ENCODE results near the gene CDK9. TPM values are rescaled to one million over a fixed set of nuclear protein-coding genes. Genes with fewer than 3 reads are reported as not detected.
A peak's percentile ranks its signal among the peaks of the same experiment; 100 is the strongest.

The CDK9 gene
- total RNA-seq, 1 donor from 2014 or later: 132 TPM

DNA sequence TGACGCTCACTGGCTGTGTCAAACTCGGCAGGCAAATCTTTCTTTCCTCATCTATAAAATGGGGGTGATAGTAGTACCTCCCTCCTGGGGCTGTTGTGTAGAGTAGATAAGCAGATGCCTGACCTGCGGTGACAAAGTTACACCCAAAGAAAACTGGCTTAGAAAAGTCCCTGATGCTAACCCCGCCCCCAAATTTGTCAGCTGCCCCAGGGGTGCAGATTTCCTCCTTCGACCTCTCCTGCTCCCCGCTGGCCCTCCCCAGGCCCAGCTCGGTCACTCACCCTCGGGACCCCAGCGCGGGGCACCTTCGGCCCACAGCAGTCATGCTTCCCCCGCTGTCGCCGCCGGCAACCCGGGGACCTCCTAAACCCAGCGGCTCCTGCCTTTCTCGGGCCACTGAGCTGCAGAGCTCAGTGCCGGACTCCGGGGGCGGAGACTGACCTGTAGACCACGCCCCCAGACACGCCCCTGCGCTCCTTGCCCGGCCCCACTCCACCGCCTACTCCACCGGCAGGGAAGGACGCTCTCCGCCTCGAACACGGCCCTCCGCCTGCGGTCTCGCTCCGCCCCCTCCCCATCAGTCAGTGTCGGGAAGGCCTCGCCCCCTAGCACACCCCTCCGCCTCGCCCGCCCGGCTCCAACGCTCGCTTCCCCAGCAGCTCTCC is 14.8 kb upstream of the CDK9 start:
- Mint-ChIP-seq H3K4me3 (peak overlapping the region; percentile 93), H3K36me3 (ENCODE audit: low read depth) (peaks cover 68% of the 10 kb centered on the region), H3K4me1 (peaks cover 72% of the 10 kb centered on the region), H3K27me3 (no peaks in the 10 kb centered on the region), H3K9me3 (no peaks in the 10 kb centered on the region), H3K27ac (peak overlapping the region; percentile 93)
- POLR2A ChIA-PET: interaction anchor here (0.5 to 7.6 kb wide), 23 partner anchors 9 to 505 kb away, joined by 3 to 96 read pairs (median 6); partner anchors contain the start of genes CDK9, FPGS, GOLGA2 and LRSAM1
- TF ChIP-seq, protein P1, sequence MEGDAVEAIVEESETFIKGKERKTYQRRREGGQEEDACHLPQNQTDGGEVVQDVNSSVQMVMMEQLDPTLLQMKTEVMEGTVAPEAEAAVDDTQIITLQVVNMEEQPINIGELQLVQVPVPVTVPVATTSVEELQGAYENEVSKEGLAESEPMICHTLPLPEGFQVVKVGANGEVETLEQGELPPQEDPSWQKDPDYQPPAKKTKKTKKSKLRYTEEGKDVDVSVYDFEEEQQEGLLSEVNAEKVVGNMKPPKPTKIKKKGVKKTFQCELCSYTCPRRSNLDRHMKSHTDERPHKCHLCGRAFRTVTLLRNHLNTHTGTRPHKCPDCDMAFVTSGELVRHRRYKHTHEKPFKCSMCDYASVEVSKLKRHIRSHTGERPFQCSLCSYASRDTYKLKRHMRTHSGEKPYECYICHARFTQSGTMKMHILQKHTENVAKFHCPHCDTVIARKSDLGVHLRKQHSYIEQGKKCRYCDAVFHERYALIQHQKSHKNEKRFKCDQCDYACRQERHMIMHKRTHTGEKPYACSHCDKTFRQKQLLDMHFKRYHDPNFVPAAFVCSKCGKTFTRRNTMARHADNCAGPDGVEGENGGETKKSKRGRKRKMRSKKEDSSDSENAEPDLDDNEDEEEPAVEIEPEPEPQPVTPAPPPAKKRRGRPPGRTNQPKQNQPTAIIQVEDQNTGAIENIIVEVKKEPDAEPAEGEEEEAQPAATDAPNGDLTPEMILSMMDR (IDR thresholded peaks at IDR 0.05): no peak
- peak; percentile 90 for ATAC-seq (ENCODE audit: low read depth)
- peak; percentile 98 for DNase-seq
- intact Hi-C loops (cut with micrococcal nuclease): loop anchor here (1.0 to 5.0 kb wide), 8 partner anchors 8 to 296 kb away; partner anchors contain the start of genes FPGS, NAIF1, SLC25A25 and ST6GALNAC4
- CTCF ChIA-PET: interaction anchor here (0.8 to 4.1 kb wide), 8 partner anchors 13 to 181 kb away, joined by 3 to 32 read pairs (median 5); partner anchors contain the start of genes CDK9 and TOR2A

DNA sequence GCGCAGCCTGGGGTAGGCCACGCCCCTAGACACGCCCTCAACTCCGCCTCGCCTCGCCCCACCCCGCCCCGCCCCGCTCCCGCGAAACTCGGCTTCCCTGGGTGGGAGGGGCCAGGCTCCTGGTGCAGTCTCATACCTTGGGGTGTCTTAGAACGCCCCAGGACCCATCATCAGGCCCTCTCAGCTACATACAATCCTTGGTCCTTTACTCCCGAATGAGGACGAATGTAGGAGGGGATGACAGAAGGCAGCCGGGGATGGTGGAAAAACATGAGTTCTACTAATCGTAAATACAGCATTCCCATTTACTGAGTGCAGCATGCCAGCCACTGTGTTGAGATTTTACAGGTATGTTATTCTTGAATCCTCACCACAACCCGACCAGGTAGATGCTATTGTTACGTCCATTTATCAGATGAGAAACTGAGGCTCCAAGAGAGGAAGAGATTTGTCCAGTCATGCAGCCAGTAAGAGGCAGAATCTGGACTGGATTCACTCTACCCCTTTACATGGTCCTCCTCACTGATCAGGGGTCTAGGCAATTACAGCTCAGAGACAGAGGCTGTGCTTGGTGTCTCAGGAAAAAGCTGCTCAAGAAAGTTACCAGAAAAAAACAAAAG is 14.2 kb upstream of the CDK9 start:
- intact Hi-C loops (cut with micrococcal nuclease): loop anchor here (1.0 to 5.0 kb wide), 8 partner anchors 8 to 296 kb away; partner anchors contain the start of genes FPGS, NAIF1, SLC25A25 and ST6GALNAC4
- Mint-ChIP-seq H3K4me3 (peak overlapping the region; percentile 93), H3K27me3 (no peaks in the 10 kb centered on the region), H3K36me3 (ENCODE audit: low read depth) (peaks cover 66% of the 10 kb centered on the region), H3K9me3 (no peaks in the 10 kb centered on the region), H3K4me1 (peaks cover 74% of the 10 kb centered on the region), H3K27ac (peak overlapping the region; percentile 93)
- no peak for ATAC-seq (ENCODE audit: low read depth)
- DNase-seq: no peak
- POLR2A ChIA-PET: interaction anchor here (0.5 to 7.6 kb wide), 21 partner anchors 8 to 357 kb away, joined by 3 to 96 read pairs (median 6); partner anchors contain the start of genes CDK9, FPGS, LRSAM1 and RPL12
- TF ChIP-seq, protein P1 (IDR thresholded peaks at IDR 0.05): no peak
- CTCF ChIA-PET: interaction anchor here (0.8 to 4.1 kb wide), 8 partner anchors 12 to 182 kb away, joined by 3 to 32 read pairs (median 5); partner anchors contain the start of genes CDK9 and TOR2A

DNA sequence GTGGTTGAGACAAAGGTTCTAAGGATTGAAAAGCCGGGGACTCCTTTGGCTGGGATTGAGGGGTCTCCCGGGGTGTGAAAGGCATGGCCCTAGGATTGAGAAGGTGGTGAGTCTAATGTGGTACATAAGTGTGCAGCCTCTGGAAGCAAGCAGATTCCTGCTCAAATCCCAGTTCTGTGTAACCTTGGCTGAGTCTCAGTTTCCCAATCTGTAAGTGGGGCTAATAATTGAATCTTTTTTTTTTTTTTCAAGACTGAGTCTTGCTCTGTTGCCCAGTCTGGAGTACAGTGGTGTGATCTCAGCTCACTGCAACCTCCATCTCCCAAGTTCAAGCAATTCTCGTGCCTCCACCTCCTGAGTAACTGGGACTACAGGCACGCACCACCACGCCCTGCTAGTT is 13.2 kb upstream of the CDK9 start:
- POLR2A ChIA-PET: interaction anchor here (0.7 to 7.6 kb wide), 7 partner anchors 7 to 93 kb away, joined by 3 to 96 read pairs (median 21); partner anchors contain the start of genes CDK9, FPGS, SH2D3C and TOR2A
- H3K9me3 Mint-ChIP-seq: no peaks in the 10 kb centered on the region

DNA sequence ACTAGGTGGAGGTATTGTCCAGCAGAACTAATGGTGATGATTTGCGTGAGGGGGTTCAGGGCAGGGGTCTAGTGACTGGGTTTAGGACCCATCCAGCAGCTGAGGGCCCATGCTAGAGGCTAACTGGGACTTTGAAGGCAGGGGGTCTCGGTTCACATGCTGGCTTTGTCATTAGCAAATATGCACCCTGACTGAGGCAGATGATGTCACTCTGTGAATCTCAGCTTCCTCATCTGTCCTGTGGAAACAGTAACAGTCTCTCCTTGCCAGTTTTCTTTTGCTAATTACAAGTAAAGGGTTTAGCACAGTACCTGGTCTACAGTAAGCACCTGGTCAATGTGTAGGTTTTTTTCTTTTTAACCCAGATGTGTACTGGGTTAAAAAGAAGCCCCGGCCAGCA is 12.6 kb upstream of the CDK9 start:
- Mint-ChIP-seq H3K36me3 (ENCODE audit: low read depth) (peaks cover 62% of the 10 kb centered on the region), H3K9me3 (no peaks in the 10 kb centered on the region), H3K27ac (peak overlapping the region; percentile 41), H3K4me1 (peaks cover 63% of the 10 kb centered on the region), H3K4me3 (no peak overlapping the region), H3K27me3 (no peaks in the 10 kb centered on the region)
- intact Hi-C loops (cut with micrococcal nuclease): loop anchor here (5.0 kb wide), 2 partner anchors 161 to 294 kb away; partner anchors contain the start of genes NAIF1, SLC25A25 and STXBP1
- TF ChIP-seq, protein P1 (IDR thresholded peaks at IDR 0.05): no peak
- ATAC-seq (ENCODE audit: low read depth) (no peak), DNase-seq (no peak)
- ChIA-PET CTCF (no interaction called here), POLR2A (interaction anchor here (0.6 to 7.6 kb wide), 3 partner anchors 11 to 1206 kb away, joined by 3 to 96 read pairs (median 7); partner anchors contain the start of gene CDK9)

More for the DNA sequence above, 13.2 kb upstream of the CDK9 start:
- TF ChIP-seq, protein P1 (IDR thresholded peaks at IDR 0.05): no peak
- Mint-ChIP-seq H3K4me1 (peaks cover 66% of the 10 kb centered on the region), H3K4me3 (no peak overlapping the region), H3K36me3 (ENCODE audit: low read depth) (peaks cover 60% of the 10 kb centered on the region), H3K27me3 (no peaks in the 10 kb centered on the region), H3K27ac (peak overlapping the region; percentile 12)
- DNase-seq: no peak
- CTCF ChIA-PET: interaction anchor here (2.5 to 4.1 kb wide), 2 partner anchors 11 to 38 kb away, joined by 11 to 32 read pairs; partner anchors contain the start of genes CDK9 and TOR2A
- intact Hi-C loops (cut with micrococcal nuclease): loop anchor here (5.0 kb wide), 2 partner anchors 160 to 295 kb away; partner anchors contain the start of genes NAIF1, SLC25A25 and STXBP1
- ATAC-seq (ENCODE audit: low read depth): no peak
